Measurements from ENCODE around the gene IDH3A. TPM values are rescaled to one million over a fixed set of nuclear protein-coding genes. Genes with fewer than 3 reads are reported as not detected.

The IDH3A gene
- total RNA-seq, 1 experiment from 2014 or later = 111 TPM

- CTCF ChIA-PET = no interaction called here
- no peak for DNase-seq
- H3K9me3 Mint-ChIP-seq (ENCODE audit: low read depth, unreplicated experiment) = no peaks in the 10 kb centered on the region
- TF ChIP-seq CTCF (IDR thresholded peaks at IDR 0.05; ENCODE audit: unreplicated experiment) = no peak
- intact Hi-C loops (cut with micrococcal nuclease; ENCODE audit: unreplicated experiment) = no loop called here
- H3K4me3 Mint-ChIP-seq (ENCODE audit: low read depth, unreplicated experiment) = no peak overlapping the region
- H3K4me1 Mint-ChIP-seq (ENCODE audit: low read depth, unreplicated experiment) = peaks cover 9% of the 10 kb centered on the region
- H3K36me3 Mint-ChIP-seq (ENCODE audit: insufficient read depth, unreplicated experiment) = no peaks in the 10 kb centered on the region
- H3K27ac Mint-ChIP-seq (ENCODE audit: unreplicated experiment) = no peak overlapping the region
- BruUV-seq (replicated peaks) = no TSS peak
- no peaks in the 10 kb centered on the region for H3K27me3 Mint-ChIP-seq (ENCODE audit: unreplicated experiment)
Observed at GRCh38 chr15:78102741-78103140, 46.4 kb upstream of the IDH3A start.

- H3K9me3 Mint-ChIP-seq (ENCODE audit: low read depth, unreplicated experiment) = no peaks in the 10 kb centered on the region
- no peak overlapping the region for H3K27ac Mint-ChIP-seq (ENCODE audit: unreplicated experiment)
- CTCF ChIA-PET = no interaction called here
- no peaks in the 10 kb centered on the region for H3K27me3 Mint-ChIP-seq (ENCODE audit: unreplicated experiment)
- intact Hi-C loops (cut with micrococcal nuclease; ENCODE audit: unreplicated experiment) = no loop called here
- H3K4me3 Mint-ChIP-seq (ENCODE audit: low read depth, unreplicated experiment) = no peak overlapping the region
- peaks cover 11% of the 10 kb centered on the region for H3K4me1 Mint-ChIP-seq (ENCODE audit: low read depth, unreplicated experiment)
- no TSS peak for BruUV-seq (replicated peaks)
- no peaks in the 10 kb centered on the region for H3K36me3 Mint-ChIP-seq (ENCODE audit: insufficient read depth, unreplicated experiment)
- DNase-seq = no peak
- no peak for TF ChIP-seq CTCF (IDR thresholded peaks at IDR 0.05; ENCODE audit: unreplicated experiment)
Observed at GRCh38 chr15:78103406-78104118, 45.6 kb upstream of the IDH3A start.

GRCh38 chr15:78104119-78104479, 45.1 kb upstream of the IDH3A start:
- CTCF ChIA-PET = interaction anchor here (0.6 to 0.7 kb wide), 2 partner anchors 9 to 28 kb away, joined by 3 to 4 read pairs; no protein-coding TSS in a partner anchor
- no peak overlapping the region for H3K27ac Mint-ChIP-seq (ENCODE audit: unreplicated experiment)
- H3K9me3 Mint-ChIP-seq (ENCODE audit: low read depth, unreplicated experiment) = no peaks in the 10 kb centered on the region
- H3K4me1 Mint-ChIP-seq (ENCODE audit: low read depth, unreplicated experiment) = peaks cover 16% of the 10 kb centered on the region
- peaks cover 4% of the 10 kb centered on the region for H3K36me3 Mint-ChIP-seq (ENCODE audit: insufficient read depth, unreplicated experiment)
- TF ChIP-seq CTCF (IDR thresholded peaks at IDR 0.05; ENCODE audit: unreplicated experiment) = no peak
- no TSS peak for BruUV-seq (replicated peaks)
- DNase-seq = no peak
- H3K4me3 Mint-ChIP-seq (ENCODE audit: low read depth, unreplicated experiment) = no peak overlapping the region
- no peaks in the 10 kb centered on the region for H3K27me3 Mint-ChIP-seq (ENCODE audit: unreplicated experiment)
- intact Hi-C loops (cut with micrococcal nuclease; ENCODE audit: unreplicated experiment) = no loop called here

GRCh38 chr15:78104566-78105475, 44.3 kb upstream of the IDH3A start:
- peaks cover 4% of the 10 kb centered on the region for H3K36me3 Mint-ChIP-seq (ENCODE audit: insufficient read depth, unreplicated experiment)
- no peak for DNase-seq
- H3K4me3 Mint-ChIP-seq (ENCODE audit: low read depth, unreplicated experiment) = no peak overlapping the region
- no peak for TF ChIP-seq CTCF (IDR thresholded peaks at IDR 0.05; ENCODE audit: unreplicated experiment)
- BruUV-seq (replicated peaks) = TSS peak; percentile 49
- H3K4me1 Mint-ChIP-seq (ENCODE audit: low read depth, unreplicated experiment) = peaks cover 17% of the 10 kb centered on the region
- H3K27ac Mint-ChIP-seq (ENCODE audit: unreplicated experiment) = no peak overlapping the region
- CTCF ChIA-PET = interaction anchor here (0.6 to 0.7 kb wide), 2 partner anchors 8 to 29 kb away, joined by 3 to 4 read pairs; no protein-coding TSS in a partner anchor
- intact Hi-C loops (cut with micrococcal nuclease; ENCODE audit: unreplicated experiment) = no loop called here
- no peaks in the 10 kb centered on the region for H3K27me3 Mint-ChIP-seq (ENCODE audit: unreplicated experiment)
- no peaks in the 10 kb centered on the region for H3K9me3 Mint-ChIP-seq (ENCODE audit: low read depth, unreplicated experiment)

Measured in Calu3 (cell line).